Neural crest cell (in vitro differentiated cells): ENCODE measurements around the gene FAM174B. TPM values are rescaled to one million over a fixed set of nuclear protein-coding genes. Genes with fewer than 3 reads are reported as not detected.

Experiments
- DNase-seq: peaks from one replicate; pipeline ENCODE4 v3.0.0; 2021; ENCODE audit warnings: low read depth, mixed read lengths, low spot score
- H3K27ac Mint-ChIP-seq: one replicate; pipeline ENCODE4 v1.8.0; 2021; ENCODE audit warnings: mild to moderate bottlenecking, mixed read lengths; ENCODE audit not compliant: unreplicated experiment
- H3K27me3 Mint-ChIP-seq: 2 replicates; pipeline ENCODE4 v1.8.0; 2021; ENCODE audit warnings: low read depth, mild to moderate bottlenecking, mixed read lengths
- H3K36me3 Mint-ChIP-seq: 2 replicates; pipeline ENCODE4 v1.8.0; 2021; ENCODE audit warnings: low read depth, mild to moderate bottlenecking, mixed read lengths
- H3K4me1 Mint-ChIP-seq: 2 replicates; pipeline ENCODE4 v1.8.0; 2021; ENCODE audit warnings: mixed read lengths
- H3K4me3 Mint-ChIP-seq: one replicate; pipeline ENCODE4 v1.8.0; 2021; ENCODE audit warnings: mild to moderate bottlenecking, mixed read lengths
- H3K9me3 Mint-ChIP-seq: 2 replicates; pipeline ENCODE4 v1.8.0; 2021; ENCODE audit warnings: mixed read lengths
- total RNA-seq: library from RNA; stranded (reverse); gene quantifications from 2 replicates; pipeline ENCODE4 v1.2.1, GENCODE V29; 2021
- TF ChIP-seq, protein P1 (sequence below): fragments of 200-600 bp; sonication (generic); conservative IDR thresholded peaks from 2 replicates; pipeline ENCODE4 v1.5.0; 2021; ENCODE audit warnings: antibody characterized with exemption, mild to moderate bottlenecking

The FAM174B gene
- total RNA-seq, 1 donor from 2014 or later: 12.1 TPM

DNA sequence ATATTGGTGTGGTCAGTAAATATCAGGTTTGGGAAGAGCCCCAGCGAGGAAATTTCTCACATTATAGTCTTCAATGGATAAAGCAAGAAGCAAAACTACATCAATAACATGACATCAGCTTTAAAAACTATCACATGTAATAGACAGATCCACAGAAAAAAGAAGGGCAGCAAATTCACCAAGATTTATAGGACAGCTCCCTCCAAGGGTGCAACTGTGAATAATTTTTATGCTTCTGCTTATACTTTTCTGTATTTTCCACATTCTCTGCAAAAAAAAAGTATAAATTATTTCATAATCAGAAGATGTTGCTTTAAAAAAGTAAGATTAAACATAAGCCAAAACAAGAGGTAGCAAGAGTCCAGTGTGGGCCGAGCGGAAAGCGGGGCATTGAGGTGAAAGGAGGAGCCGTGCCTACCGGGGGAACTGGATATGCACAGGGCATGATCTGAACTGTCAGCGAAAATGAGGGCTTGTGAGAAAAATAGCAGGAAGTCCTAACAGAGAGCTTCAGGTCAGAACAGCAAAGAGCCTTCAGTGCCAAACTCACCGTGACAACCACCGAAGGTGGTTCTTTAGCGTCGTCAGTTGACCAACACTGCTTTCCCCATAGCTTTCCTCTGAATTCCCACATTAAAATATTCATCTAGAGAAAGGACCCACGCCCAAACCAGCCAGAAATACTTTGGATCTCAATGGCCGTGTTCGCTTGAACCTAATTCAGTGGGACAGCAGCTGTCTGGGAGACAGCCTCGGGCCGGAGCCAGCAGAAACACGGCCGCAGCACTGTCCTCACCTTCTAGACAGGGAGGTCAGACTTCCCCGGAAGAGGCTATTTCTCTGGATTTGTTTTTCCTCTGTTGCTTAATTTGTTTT, 59.8 kb downstream of the FAM174B start:
- Mint-ChIP-seq H3K27me3 (no peaks in the 10 kb centered on the region), H3K27ac (no peak overlapping the region), H3K4me3 (no peak overlapping the region), H3K4me1 (peaks cover 11% of the 10 kb centered on the region), H3K36me3 (no peaks in the 10 kb centered on the region), H3K9me3 (no peaks in the 10 kb centered on the region)
- TF ChIP-seq, protein P1, sequence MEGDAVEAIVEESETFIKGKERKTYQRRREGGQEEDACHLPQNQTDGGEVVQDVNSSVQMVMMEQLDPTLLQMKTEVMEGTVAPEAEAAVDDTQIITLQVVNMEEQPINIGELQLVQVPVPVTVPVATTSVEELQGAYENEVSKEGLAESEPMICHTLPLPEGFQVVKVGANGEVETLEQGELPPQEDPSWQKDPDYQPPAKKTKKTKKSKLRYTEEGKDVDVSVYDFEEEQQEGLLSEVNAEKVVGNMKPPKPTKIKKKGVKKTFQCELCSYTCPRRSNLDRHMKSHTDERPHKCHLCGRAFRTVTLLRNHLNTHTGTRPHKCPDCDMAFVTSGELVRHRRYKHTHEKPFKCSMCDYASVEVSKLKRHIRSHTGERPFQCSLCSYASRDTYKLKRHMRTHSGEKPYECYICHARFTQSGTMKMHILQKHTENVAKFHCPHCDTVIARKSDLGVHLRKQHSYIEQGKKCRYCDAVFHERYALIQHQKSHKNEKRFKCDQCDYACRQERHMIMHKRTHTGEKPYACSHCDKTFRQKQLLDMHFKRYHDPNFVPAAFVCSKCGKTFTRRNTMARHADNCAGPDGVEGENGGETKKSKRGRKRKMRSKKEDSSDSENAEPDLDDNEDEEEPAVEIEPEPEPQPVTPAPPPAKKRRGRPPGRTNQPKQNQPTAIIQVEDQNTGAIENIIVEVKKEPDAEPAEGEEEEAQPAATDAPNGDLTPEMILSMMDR: no peak
- DNase-seq: no peak

- Mint-ChIP-seq H3K4me1 (peaks cover 15% of the 10 kb centered on the region), H3K36me3 (no peaks in the 10 kb centered on the region), H3K4me3 (no peak overlapping the region), H3K27me3 (no peaks in the 10 kb centered on the region), H3K9me3 (no peaks in the 10 kb centered on the region), H3K27ac (no peak overlapping the region)
- DNase-seq: no peak
- TF ChIP-seq, protein P1: no peak
These were observed 64.3 kb downstream of the FAM174B start for GRCh38 chr15:92591275-92591674.

DNA sequence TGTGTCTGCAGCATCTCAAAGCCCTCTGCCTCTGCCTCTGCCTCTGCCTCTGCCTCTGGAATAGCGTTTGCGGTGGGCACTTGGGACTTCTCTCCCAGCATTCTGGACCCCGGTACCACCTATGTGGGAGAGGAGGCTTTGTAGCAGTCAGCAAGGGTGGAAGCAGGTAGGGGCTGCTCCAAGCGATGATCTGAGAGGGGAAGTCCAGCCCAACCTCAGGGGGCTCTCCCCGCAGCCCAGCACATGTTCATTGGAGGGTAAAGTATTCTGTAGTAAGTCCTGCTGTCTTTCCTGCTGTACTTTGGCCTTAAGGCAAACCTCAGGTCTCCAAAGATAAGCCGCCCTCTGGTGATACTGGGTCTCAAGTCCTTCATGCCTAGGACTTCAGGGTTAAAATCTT, 68.6 kb downstream of the FAM174B start:
- H3K4me1 Mint-ChIP-seq: peaks cover 17% of the 10 kb centered on the region
- H3K27ac Mint-ChIP-seq: no peak overlapping the region
- DNase-seq: no peak
- H3K27me3 Mint-ChIP-seq: no peaks in the 10 kb centered on the region
- H3K4me3 Mint-ChIP-seq: no peak overlapping the region
- peaks cover 3% of the 10 kb centered on the region for H3K36me3 Mint-ChIP-seq
- H3K9me3 Mint-ChIP-seq: peaks cover 3% of the 10 kb centered on the region
- TF ChIP-seq, protein P1: no peak

GRCh38 chr15:92586383-92586942, 69.1 kb downstream of the FAM174B start:
- peaks cover 3% of the 10 kb centered on the region for H3K36me3 Mint-ChIP-seq
- TF ChIP-seq, protein P1: no peak
- peaks cover 14% of the 10 kb centered on the region for H3K4me1 Mint-ChIP-seq
- DNase-seq: no peak
- H3K9me3 Mint-ChIP-seq: peaks cover 3% of the 10 kb centered on the region
- no peak overlapping the region for H3K4me3 Mint-ChIP-seq
- no peaks in the 10 kb centered on the region for H3K27me3 Mint-ChIP-seq
- H3K27ac Mint-ChIP-seq: no peak overlapping the region

DNA sequence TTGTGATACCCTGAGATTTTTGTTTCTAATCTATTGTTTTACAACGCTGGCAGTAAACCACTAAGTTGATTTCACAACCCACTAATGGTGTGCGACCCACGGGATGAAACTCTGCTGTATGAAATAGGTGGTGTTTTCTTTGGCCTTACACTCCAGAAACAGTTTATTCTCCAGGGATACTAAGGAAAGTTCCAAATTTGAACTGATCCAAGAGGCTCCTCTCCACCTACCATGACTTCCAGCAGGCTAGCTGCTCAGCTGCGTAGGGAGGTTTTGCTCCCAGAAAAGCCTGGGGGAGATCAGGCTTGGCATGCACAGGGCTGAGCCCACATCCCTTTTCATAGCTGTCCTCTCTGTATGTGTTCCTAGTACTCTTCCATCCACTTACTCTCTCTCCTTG, 71.5 kb downstream of the FAM174B start:
- TF ChIP-seq, protein P1: no peak
- Mint-ChIP-seq H3K36me3 (peaks cover 3% of the 10 kb centered on the region), H3K4me3 (no peak overlapping the region), H3K9me3 (peaks cover 3% of the 10 kb centered on the region), H3K27me3 (no peaks in the 10 kb centered on the region), H3K4me1 (peaks cover 14% of the 10 kb centered on the region), H3K27ac (no peak overlapping the region)
- no peak for DNase-seq
